B cell (primary cell): ENCODE measurements around the gene OTOL1. TPM values are rescaled to one million over a fixed set of nuclear protein-coding genes. Genes with fewer than 3 reads are reported as not detected.

Experiments used
- ATAC-seq: fragments of 200-7000 bp; cut with Tn5 transposase; one replicate; pipeline ENCODE4 v1.10.0; 2021; ENCODE audit warnings: low read depth, mild to moderate bottlenecking, moderate number of reproducible peaks, moderate library complexity
- CTCF ChIA-PET: fragments of 350-600 bp; sonication (Branson Sonifier 250); formaldehyde crosslinking; loops from one replicate; lab custom pipeline; 2021; ENCODE audit warnings: antibody characterized with exemption, inconsistent platforms; lab: Charles Lee
- POLR2A ChIA-PET: fragments of 350-600 bp; sonication (Branson Sonifier 250); formaldehyde crosslinking; loops from one replicate; lab custom pipeline; 2021; ENCODE audit warnings: antibody characterized with exemption; lab: Charles Lee
- DNase-seq: peaks from one replicate; pipeline ENCODE4 v3.0.0; 2013
- H2AFZ ChIP-seq: 2 replicates; pipeline ENCODE4 v1.6.1; 2012; ENCODE audit warnings: mild to moderate bottlenecking, low read depth, low read length; ENCODE audit not compliant: insufficient read depth, poor library complexity, severe bottlenecking
- H3K27ac ChIP-seq, 2 donors: 1 replicate in 1 of 2; 2 replicates in 1 of 2; pipeline ENCODE4 v1.5.1; 2012 to 2013; ENCODE audit warnings: low read length in 2 of 2, mild to moderate bottlenecking in 2 of 2, moderate library complexity in 1 of 2
- H3K27me3 ChIP-seq, 4 experiments: fragments of 200-600 bp in 1 of 4; sonication (generic) in 1 of 4; replicated peaks in 1 of 4; 1 replicate in 2 of 4; 2 replicates in 2 of 4; pipeline versions ENCODE4 v1.6.1 to v1.7.0; 2013 to 2016; ENCODE audit warnings: low read length in 3 of 4, mild to moderate bottlenecking in 2 of 4, mixed read lengths in 1 of 4, moderate library complexity in 1 of 4; ENCODE audit not compliant: insufficient read depth in 4 of 4, control insufficient read depth in 3 of 4; ENCODE audit errors: control extremely low read depth in 1 of 4
- H3K36me3 ChIP-seq, 2 experiments: replicated peaks in 1 of 2; 1 replicate in 1 of 2; 2 replicates in 1 of 2; pipeline versions ENCODE4 v1.6.1 to v1.7.1; 2013; ENCODE audit warnings: low read length in 1 of 2; ENCODE audit not compliant: insufficient read depth in 2 of 2, control insufficient read depth in 1 of 2; ENCODE audit errors: control extremely low read depth in 1 of 2, extremely low read depth in 1 of 2
- H3K4me1 ChIP-seq, 2 donors: fragments of 200-600 bp in 1 of 2; sonication (generic) in 1 of 2; 1 replicate in 1 of 2; 2 replicates in 1 of 2; pipeline versions ENCODE4 v1.5.1 to v1.6.1; 2013 to 2017; ENCODE audit warnings: low read length in 2 of 2; ENCODE audit not compliant: control insufficient read depth in 2 of 2, insufficient read depth in 2 of 2
- H3K4me2 ChIP-seq: replicated peaks from 2 replicates; pipeline ENCODE3; 2012; ENCODE audit warnings: mild to moderate bottlenecking, low read depth, low read length; ENCODE audit not compliant: poor library complexity, severe bottlenecking
- H3K4me3 ChIP-seq, 5 experiments: fragments of 200-600 bp in 1 of 5; sonication (generic) in 1 of 5; 1 replicate in 3 of 5; 2 replicates in 2 of 5; pipeline versions ENCODE4 v1.5.1 to v1.7.0; 2011 to 2016; ENCODE audit warnings: low read length in 4 of 5, mild to moderate bottlenecking in 4 of 5, low read depth in 2 of 5, control low read depth in 1 of 5, moderate library complexity in 1 of 5; ENCODE audit not compliant: insufficient read depth in 1 of 5; ENCODE audit errors: control extremely low read depth in 1 of 5, extremely low read depth in 1 of 5
- H3K79me2 ChIP-seq: fragments of 200-600 bp; sonication (generic); one replicate; pipeline ENCODE4 v1.6.0; 2016; ENCODE audit warnings: low read length; ENCODE audit not compliant: control insufficient read depth, insufficient read depth
- H3K9ac ChIP-seq: fragments of 200-600 bp; sonication (generic); 2 replicates; pipeline ENCODE4 v1.6.1; 2017; ENCODE audit warnings: mild to moderate bottlenecking, low read length, moderate library complexity
- H3K9me3 ChIP-seq, 3 donors: one replicate each; pipeline versions ENCODE4 v1.6.1 to v1.7.1; 2013; ENCODE audit warnings: low read length in 2 of 3; ENCODE audit not compliant: control insufficient read depth in 2 of 3, insufficient read depth in 1 of 3; ENCODE audit errors: control extremely low read depth in 1 of 3
- H4K20me1 ChIP-seq: 2 replicates; pipeline ENCODE4 v1.6.0; 2012; ENCODE audit warnings: mild to moderate bottlenecking, low read length; ENCODE audit not compliant: insufficient read depth, control insufficient read depth, poor library complexity, severe bottlenecking
- H3K27ac Mint-ChIP-seq: one replicate; pipeline ENCODE4 v1.8.0; 2021; ENCODE audit warnings: mixed read lengths
- H3K27me3 Mint-ChIP-seq: one replicate; pipeline ENCODE4 v1.8.0; 2021; ENCODE audit warnings: mixed read lengths
- H3K4me1 Mint-ChIP-seq: one replicate; pipeline ENCODE4 v1.8.0; 2021; ENCODE audit warnings: mixed read lengths
- H3K4me3 Mint-ChIP-seq: one replicate; pipeline ENCODE4 v1.8.0; 2021; ENCODE audit warnings: mixed read lengths
- H3K9me3 Mint-ChIP-seq: one replicate; pipeline ENCODE4 v1.8.0; 2022; ENCODE audit warnings: mixed read lengths; ENCODE audit not compliant: insufficient read depth
- CTCF ChIP-seq: fragments of 200-600 bp; IDR thresholded peaks from one replicate; pipeline ENCODE4 v1.8.0; 2022; ENCODE audit warnings: antibody characterized with exemption, mild to moderate bottlenecking
- EZH2 ChIP-seq: IDR thresholded peaks from 2 replicates; pipeline ENCODE4 v1.6.1; 2012; ENCODE audit warnings: borderline replicate concordance, low read depth, mild to moderate bottlenecking, moderate library complexity, low read length; ENCODE audit not compliant: insufficient read depth, poor library complexity, severe bottlenecking
- WGBS: methylation state at CpG from one replicate; pipeline ENCODE4 v1.1.5; 2013; ENCODE audit warnings: missing lambda C conversion rate; ENCODE audit not compliant: insufficient coverage; 5-methylcytosine and 5-hydroxymethylcytosine counted together
- intact Hi-C: fragments of 100-400 bp; cut with micrococcal nuclease; formaldehyde crosslinking; loops from one replicate; pipeline ENCODE4 v1.10.0; 2022
- polyA plus RNA-seq: library from polyadenylated mRNA; depleted of rRNA; stranded (reverse); fragments of >200 nt; gene quantifications from 2 replicates; pipeline ENCODE4 v1.2.3, GENCODE V29; 2012
- total RNA-seq, 2 donors: library from RNA; stranded (reverse); fragments of 120-200 nt in 1 of 2; gene quantifications; 1 replicate in 1 of 2; 2 replicates in 1 of 2; pipeline versions ENCODE4 v1.2.3 to v1.2.4, GENCODE V29; 2013 to 2022

Gene OTOL1
- total and polyA plus RNA-seq, 2 donors (not counting 1 experiment from before 2014, with no cell fraction given), result not detected

- Mint-ChIP-seq H3K4me3 (no peak overlapping the region), H3K9me3 (no peaks in the 10 kb centered on the region), H3K27me3 (no peaks in the 10 kb centered on the region), H3K4me1 (no peaks in the 10 kb centered on the region), H3K27ac (no peak overlapping the region)
- Histone ChIP-seq H2AFZ (no peak overlapping the region), H3K4me2 (no peak overlapping the region), H3K27ac (no peak overlapping the region), H3K36me3 (no peaks in the 10 kb centered on the region), H3K4me1 (no peaks in the 10 kb centered on the region), H3K27me3 (no peaks in the 10 kb centered on the region), H3K4me3 (no peak overlapping the region), H3K9ac (no peak overlapping the region), H4K20me1 (no peaks in the 10 kb centered on the region), H3K9me3 (no peaks in the 10 kb centered on the region), H3K79me2 (no peaks in the 10 kb centered on the region)
- no CpG with 5 or more reads among the region's 1 CpG for WGBS
- ChIA-PET POLR2A (no interaction called here), CTCF (no interaction called here)
- intact Hi-C loops, result no loop called here
- DNase-seq (no peak), ATAC-seq (no peak)
- TF ChIP-seq CTCF (no peak), EZH2 (no peak)
Observed at GRCh38 chr3:161545824-161546223, 49.2 kb downstream of the OTOL1 start.

GRCh38 chr3:161548301-161548700, 51.7 kb downstream of the OTOL1 start:
- no peak overlapping the region for H3K27ac Mint-ChIP-seq
- ChIA-PET CTCF (no interaction called here), POLR2A (no interaction called here)
- H3K9ac ChIP-seq, result no peak overlapping the region
- H3K36me3 ChIP-seq, result no peaks in the 10 kb centered on the region
- no peaks in the 10 kb centered on the region for H3K9me3 ChIP-seq
- no peaks in the 10 kb centered on the region for H3K79me2 ChIP-seq
- H3K27me3 Mint-ChIP-seq, result peaks cover 1% of the 10 kb centered on the region
- no peak overlapping the region for H2AFZ ChIP-seq
- no peak overlapping the region for H3K4me3 ChIP-seq
- WGBS, result no CpG with 5 or more reads among the region's 4 CpGs
- H3K9me3 Mint-ChIP-seq, result no peaks in the 10 kb centered on the region
- H3K4me3 Mint-ChIP-seq, result no peak overlapping the region
- intact Hi-C loops, result no loop called here
- ATAC-seq, result no peak
- TF ChIP-seq EZH2 (no peak), CTCF (no peak)
- H3K4me1 Mint-ChIP-seq, result no peaks in the 10 kb centered on the region
- no peaks in the 10 kb centered on the region for H3K27me3 ChIP-seq
- H3K4me2 ChIP-seq, result no peak overlapping the region
- H3K4me1 ChIP-seq, result no peaks in the 10 kb centered on the region
- no peaks in the 10 kb centered on the region for H4K20me1 ChIP-seq
- H3K27ac ChIP-seq, result no peak overlapping the region
- DNase-seq, result no peak
